ENCODE data around the gene SEPTIN1. TPM values are rescaled to one million over a fixed set of nuclear protein-coding genes. Genes with fewer than 3 reads are reported as not detected.

SEPTIN1 gene
- total RNA-seq, 4 donors from 2014 or later, result 0.39 to 1.2 (median 0.91) TPM; not detected in 1

GRCh38 chr16:30357715-30358576 is 24.4 kb downstream of the SEPTIN1 start:
- DNase-seq (ENCODE audit: low spot score in 2 of 2), result no peak

GRCh38 chr16:30357085-30357714 is 25.2 kb downstream of the SEPTIN1 start:
- TF ChIP-seq CTCF (IDR thresholded peaks at IDR 0.05) (no peak), POLR2A (IDR thresholded peaks at IDR 0.05) (no peak)
- intact Hi-C loops (cut with DNase I; ENCODE audit: low total_unique reads), result no loop called here
- no peak for DNase-seq (ENCODE audit: low spot score in 2 of 2)
- WGBS, 2 donors, result 72 to 84% methylated on average over 4 to 5 of the region's 5 CpGs
- no peak overlapping the region for H3K4me3 ChIP-seq (ENCODE audit: low read depth, poor library complexity, severe bottlenecking)

More at GRCh38 chr16:30357715-30358576, 24.4 kb downstream of the SEPTIN1 start:
- no peak overlapping the region for H3K4me3 ChIP-seq (ENCODE audit: low read depth, poor library complexity, severe bottlenecking)
- 87 to 89% methylated on average over 23 to 37 of the region's 37 CpGs for WGBS, 2 donors
- TF ChIP-seq POLR2A (IDR thresholded peaks at IDR 0.05) (no peak), CTCF (IDR thresholded peaks at IDR 0.05) (no peak)
- intact Hi-C loops (cut with DNase I; ENCODE audit: low total_unique reads), result no loop called here

GRCh38 chr16:30356401-30357084 is 25.8 kb downstream of the SEPTIN1 start:
- no peak for TF ChIP-seq CTCF (IDR thresholded peaks at IDR 0.05)
- TF ChIP-seq POLR2A (IDR thresholded peaks at IDR 0.05), result no peak
- no peak overlapping the region for H3K4me3 ChIP-seq (ENCODE audit: low read depth, poor library complexity, severe bottlenecking)
- 61 to 66% methylated on average over 12 of the region's 12 CpGs for WGBS, 2 donors
- intact Hi-C loops (cut with DNase I; ENCODE audit: low total_unique reads), result no loop called here
- no peak for DNase-seq (ENCODE audit: low spot score in 2 of 2)

GRCh38 chr16:30355954-30356308 is 26.4 kb downstream of the SEPTIN1 start:
- 57 to 61% methylated on average over 7 of the region's 7 CpGs for WGBS, 2 donors
- TF ChIP-seq CTCF (IDR thresholded peaks at IDR 0.05) (no peak), POLR2A (IDR thresholded peaks at IDR 0.05) (no peak)
- no peak for DNase-seq (ENCODE audit: low spot score in 2 of 2)
- peak overlapping the region; percentile 18 for H3K4me3 ChIP-seq (ENCODE audit: low read depth, poor library complexity, severe bottlenecking)
- intact Hi-C loops (cut with DNase I; ENCODE audit: low total_unique reads), result no loop called here

GRCh38 chr16:30355144-30355953 is 27.0 kb downstream of the SEPTIN1 start, which contains the start of gene CD2BP2:
CD2BP2 (minus strand) TSS chr16:30355308; CDS start chr16:30354681, 627 bp downstream.
- DNase-seq (ENCODE audit: low spot score in 2 of 2), result peak; percentile 97 to 99

More at GRCh38 chr16:30355144-30355953, 27.0 kb downstream of the SEPTIN1 start, which contains the start of gene CD2BP2:
- intact Hi-C loops (cut with DNase I; ENCODE audit: low total_unique reads), result no loop called here
- peak within 1 kb of the TSS; percentile 71 for H3K4me3 ChIP-seq (ENCODE audit: low read depth, poor library complexity, severe bottlenecking)
- 0 to 1% methylated on average over 33 to 45 of the region's 45 CpGs for WGBS, 2 donors
- TF ChIP-seq CTCF (IDR thresholded peaks at IDR 0.05) (no peak), POLR2A (IDR thresholded peaks at IDR 0.05) (no peak)

All from lower leg skin (tissue), 4 donors.